HG02588 (cell line): Measurements from ENCODE around the gene TNRC18.
"Not testable (repeated sequence)": the region's sequence is repeated elsewhere in the genome, so short reads cannot be mapped to it uniquely, and the experiment has no call there.

Source experiments
- ATAC-seq: cut with Tn5 transposase; IDR thresholded peaks from one replicate; pipeline ENCODE4 v1.9.1; 2021; ENCODE audit warnings: mild to moderate bottlenecking, moderate library complexity; ENCODE audit not compliant: unreplicated experiment

TNRC18 gene, protein sequence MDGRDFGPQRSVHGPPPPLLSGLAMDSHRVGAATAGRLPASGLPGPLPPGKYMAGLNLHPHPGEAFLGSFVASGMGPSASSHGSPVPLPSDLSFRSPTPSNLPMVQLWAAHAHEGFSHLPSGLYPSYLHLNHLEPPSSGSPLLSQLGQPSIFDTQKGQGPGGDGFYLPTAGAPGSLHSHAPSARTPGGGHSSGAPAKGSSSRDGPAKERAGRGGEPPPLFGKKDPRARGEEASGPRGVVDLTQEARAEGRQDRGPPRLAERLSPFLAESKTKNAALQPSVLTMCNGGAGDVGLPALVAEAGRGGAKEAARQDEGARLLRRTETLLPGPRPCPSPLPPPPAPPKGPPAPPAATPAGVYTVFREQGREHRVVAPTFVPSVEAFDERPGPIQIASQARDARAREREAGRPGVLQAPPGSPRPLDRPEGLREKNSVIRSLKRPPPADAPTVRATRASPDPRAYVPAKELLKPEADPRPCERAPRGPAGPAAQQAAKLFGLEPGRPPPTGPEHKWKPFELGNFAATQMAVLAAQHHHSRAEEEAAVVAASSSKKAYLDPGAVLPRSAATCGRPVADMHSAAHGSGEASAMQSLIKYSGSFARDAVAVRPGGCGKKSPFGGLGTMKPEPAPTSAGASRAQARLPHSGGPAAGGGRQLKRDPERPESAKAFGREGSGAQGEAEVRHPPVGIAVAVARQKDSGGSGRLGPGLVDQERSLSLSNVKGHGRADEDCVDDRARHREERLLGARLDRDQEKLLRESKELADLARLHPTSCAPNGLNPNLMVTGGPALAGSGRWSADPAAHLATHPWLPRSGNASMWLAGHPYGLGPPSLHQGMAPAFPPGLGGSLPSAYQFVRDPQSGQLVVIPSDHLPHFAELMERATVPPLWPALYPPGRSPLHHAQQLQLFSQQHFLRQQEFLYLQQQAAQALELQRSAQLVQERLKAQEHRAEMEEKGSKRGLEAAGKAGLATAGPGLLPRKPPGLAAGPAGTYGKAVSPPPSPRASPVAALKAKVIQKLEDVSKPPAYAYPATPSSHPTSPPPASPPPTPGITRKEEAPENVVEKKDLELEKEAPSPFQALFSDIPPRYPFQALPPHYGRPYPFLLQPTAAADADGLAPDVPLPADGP (N-terminal part only)

DNA sequence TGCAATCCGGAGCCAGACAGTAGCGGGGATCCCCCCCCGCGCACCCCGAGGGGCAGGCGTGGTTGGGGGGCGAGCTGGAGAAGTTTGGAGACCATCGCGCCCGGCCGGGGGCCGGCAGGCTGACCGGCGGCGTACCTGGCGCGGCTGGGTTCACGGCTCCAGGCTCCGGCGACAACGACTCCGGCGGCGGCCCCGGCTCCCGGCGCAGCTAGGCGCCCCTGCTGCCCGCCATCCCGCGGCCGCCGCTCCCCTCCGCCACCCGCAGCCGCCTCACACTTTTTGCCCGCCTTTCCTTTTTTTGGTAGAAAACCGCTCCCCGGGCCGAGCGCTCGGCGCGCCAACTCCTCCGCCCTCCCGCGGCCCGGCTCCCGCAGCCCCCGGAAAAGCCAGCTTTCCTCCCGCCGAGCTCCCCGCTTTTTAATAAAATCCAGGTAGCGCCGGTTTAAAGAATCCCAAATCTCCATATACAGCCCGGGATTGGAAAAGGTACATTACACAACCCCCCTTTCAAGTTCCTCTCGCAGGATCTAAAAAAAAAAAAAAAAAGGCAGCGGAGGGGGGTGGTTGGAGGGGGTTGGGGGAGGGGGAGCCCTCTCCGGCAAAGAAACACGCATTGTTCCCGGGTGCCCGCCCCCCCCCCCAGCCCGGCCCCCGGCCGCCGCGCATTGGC, at the start of gene TNRC18:
Gene TNRC18 (minus strand): TSS at position 529 of the 670 bp plus-strand sequence. CDS start 2,588 bp downstream, outside the sequence.
- no peak for ATAC-seq

DNA sequence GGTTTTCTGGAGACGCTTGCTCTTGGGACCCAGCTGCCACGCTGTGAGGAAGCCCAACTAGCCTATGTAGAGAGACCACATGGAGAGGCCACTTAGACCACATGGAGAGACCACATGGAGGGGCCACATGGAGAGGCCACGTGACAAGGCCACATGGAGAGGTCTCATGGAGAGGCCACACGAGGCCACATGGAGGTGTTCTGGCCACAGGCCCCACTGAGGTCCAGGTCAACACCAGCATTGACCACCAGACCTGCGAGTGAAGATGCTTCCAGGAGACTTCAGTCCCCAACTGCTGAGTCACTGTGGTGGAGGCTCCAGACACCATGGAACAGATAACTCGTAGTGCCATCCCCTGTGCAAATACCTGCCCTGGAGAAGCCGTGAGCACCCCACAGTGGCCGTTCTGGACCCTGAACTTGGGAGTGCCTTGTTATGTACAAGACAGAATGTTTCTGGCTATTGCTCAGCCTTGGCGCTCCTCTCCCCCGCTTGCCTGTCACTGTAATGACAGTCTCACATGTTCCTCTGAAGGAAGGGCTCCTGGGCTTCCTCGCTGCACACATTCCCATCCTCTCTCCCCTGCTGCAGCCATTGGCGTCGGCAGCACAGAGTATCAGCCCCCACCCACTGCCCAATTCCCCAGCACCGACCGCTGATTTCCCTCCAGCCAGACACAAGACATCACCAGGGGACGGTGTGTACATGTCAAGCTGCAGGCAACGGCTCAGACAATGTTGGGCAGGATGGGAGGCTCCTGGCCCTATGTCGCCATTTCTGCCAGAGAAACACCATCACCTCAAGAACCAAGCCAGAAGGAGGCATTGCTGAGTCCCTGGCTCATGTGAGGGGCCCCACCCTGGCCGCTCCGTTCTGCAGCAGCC, 49.0 kb upstream of the TNRC18 start:
- ATAC-seq = no peak

DNA sequence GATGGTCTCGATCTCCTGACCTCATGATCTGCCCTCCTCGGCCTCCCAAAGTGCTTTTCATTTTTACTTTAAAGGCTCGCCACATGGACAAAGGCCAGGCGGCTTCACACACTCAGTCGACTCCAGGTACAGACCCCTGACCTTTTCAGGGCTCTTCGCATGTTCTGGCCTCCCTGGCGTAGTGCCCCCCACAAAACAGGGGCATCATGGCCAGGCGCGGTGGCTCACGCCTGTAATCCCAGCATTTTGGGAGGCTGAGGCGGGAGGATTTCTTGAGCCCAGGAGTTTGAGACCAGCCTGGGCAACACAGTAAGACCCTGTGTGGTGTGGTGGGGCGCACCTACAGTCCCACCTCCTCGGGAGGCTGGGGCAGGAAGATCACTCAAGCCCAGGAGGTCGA, 48.0 kb upstream of the TNRC18 start:
- ATAC-seq = not testable (repeated sequence)

DNA sequence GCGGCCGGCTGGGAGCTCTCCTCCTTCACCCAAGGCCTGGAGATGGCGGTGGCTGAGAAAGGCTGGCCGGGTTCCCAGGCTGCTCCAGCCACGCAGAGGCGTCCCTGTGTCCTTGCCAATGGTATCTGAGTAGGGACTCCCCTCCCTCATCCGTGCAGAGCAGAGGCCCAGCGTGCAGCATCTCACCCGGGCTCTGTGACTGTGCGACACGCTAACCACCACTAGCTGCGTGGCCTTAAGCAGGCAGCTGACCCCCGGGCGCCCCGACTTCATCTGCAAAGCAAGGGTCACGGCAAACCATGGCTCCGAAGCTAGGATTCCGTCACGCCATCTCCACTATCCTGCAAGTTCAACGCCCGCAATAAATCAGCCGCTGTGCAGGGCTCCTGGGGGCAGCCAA, 47.2 kb upstream of the TNRC18 start:
- no peak for ATAC-seq

DNA sequence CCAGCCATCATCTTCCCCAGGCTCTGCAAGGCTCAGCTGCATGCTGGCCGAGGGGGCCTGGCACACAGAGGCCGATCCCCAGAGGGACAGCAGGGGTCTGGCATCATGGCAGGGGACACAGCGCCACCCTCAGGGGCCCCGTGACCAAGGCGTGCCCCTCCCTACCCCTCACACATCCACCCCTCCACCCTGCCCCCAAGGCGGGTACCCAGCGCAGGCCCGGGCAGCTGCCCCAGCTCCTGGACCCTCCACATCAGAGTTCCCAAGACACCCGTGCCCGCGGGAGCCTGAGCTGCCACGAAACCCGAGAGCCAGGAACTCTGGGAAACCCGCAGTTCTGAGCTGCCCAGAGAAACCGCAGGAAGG, 46.5 kb upstream of the TNRC18 start:
- no peak for ATAC-seq

DNA sequence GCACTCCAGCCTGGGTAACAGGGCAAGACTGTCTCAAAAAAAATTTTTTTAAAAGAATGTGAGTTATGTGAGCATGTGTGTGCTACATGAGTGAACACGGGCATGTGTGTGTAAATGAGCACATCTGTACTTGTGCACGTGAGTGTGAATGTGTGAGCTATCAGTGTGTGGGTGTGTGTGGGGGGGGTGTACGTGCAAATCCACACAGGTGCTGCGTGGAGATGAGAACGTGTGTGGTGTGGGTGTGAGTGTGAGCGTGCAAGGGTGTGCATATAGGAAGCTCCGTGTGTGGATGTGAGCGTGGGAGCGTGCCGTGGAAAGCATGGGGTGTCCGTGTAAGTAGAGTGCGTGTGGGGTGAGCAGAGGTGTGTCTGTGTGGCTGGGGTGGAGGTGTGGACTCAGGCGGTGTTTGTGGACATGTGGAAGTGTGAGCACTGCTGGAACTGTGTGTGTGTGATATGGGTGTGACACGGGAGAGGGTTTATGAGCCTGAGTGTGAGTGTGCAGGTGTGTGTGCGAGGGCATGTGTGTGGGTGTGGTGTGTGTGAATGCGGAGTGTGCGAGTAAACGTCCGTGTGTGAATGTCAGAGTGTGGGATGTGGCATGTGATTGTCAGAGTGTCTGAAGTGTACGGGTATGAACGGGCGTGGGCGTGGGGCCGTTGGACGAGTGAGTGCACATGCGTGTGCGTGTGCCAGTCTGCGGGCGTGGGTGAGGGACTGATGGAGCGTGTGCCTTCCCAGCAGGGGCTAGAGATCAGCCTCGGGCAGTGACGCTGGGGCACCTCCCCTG, 45.9 kb upstream of the TNRC18 start:
- no peak for ATAC-seq

DNA sequence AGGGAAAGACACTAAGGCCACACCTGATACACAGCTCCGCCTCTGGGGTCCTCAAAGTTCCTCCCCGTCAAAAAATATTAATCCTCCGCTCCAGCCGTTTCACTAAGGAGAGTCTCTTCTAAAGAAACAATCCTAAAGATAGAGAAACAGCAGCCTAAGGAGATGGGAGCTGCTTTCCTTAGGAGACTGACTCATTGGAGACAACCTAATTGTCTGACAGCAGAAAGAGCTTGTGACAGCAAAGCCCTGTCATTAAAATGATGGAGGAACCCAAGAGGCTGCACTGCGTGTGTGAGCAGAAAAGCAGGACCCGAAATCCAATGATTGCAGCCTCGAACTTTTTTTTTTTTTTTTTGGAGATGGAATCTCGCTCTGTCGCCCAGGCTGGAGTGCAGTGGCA, 44.0 kb upstream of the TNRC18 start:
- no peak for ATAC-seq

DNA sequence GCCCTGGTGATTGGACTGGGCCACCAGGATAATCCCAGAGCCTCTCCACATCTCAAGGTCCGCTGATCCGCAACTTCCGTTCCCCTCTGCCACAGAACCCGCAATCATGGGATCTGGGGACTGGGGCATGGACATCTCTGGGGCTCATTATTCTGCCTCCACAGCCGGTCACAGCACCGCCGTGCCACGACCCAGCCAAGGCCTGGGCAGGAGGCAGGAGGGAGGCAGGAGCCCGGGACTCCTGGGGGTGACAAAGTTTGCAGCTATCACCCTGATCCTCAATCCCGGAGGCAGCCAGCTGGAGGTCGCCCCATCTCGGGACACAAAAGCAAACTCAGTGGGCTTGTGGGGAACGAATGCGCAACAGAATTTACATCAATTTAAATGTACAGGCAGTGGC, 42.9 kb upstream of the TNRC18 start:
- ATAC-seq = no peak

DNA sequence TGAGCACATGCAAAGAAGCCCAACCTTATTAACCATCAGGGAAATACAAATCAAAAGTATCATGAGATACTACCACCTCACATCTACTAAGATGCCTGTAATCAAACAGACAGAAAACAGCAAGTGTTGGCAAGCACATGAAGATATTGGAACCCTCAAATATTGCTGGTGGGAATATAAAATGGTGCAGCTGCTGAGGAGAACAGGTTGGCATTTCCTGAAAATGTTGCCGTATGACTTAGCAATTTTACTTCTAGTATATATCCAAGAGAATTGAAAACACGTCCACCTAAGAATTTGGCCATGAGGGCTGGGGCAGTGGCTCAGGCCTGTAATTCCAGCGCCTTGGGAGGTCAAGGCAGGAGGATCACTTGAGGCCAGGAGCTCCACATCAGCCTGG, 39.4 kb upstream of the TNRC18 start:
- ATAC-seq = no peak

DNA sequence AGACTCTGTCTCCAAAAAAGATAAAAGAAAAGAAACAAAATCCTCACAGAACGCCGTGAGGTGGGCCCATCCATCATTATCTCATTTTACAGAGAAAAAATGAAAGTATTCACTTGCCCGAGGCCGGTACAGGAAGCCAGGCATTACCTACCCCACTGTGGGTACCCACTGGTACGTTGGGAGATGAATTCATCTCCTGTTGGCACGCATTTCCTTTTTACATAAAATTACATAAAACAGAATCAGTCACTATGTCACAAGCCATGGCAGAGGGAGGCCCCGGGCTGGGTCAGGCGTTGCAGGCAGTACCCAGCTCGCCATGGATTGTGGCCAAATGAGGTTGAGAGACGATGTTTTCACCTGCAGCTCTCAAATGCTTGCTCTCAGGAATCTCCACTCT, 38.6 kb upstream of the TNRC18 start:
- ATAC-seq = no peak

DNA sequence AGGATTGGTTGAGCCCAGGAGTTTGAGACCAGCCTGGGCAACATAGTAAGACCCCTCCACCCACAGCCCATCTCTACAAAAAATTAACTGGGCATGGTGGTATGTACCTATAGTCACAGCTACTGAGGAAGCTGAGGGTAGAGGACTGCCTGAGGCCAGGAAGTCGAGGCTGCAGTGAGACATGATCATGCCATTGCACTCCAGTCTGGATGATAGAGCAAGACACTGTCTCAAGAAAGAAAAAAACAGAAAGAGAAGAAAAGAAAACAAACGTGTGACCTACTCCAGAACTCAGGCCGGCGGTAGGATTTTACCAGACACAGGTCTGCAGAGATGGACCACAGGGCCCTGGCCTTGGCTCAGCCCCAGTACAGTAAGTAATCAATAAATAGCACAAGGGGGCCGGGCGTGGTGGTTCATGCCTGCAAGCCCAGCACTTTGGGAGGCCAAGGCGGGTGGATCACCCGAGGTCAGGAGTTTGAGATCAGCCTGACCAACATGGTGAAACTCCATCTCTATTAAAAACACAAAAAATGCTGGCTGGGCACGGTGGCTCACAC, 35.4 kb upstream of the TNRC18 start:
- no peak for ATAC-seq

DNA sequence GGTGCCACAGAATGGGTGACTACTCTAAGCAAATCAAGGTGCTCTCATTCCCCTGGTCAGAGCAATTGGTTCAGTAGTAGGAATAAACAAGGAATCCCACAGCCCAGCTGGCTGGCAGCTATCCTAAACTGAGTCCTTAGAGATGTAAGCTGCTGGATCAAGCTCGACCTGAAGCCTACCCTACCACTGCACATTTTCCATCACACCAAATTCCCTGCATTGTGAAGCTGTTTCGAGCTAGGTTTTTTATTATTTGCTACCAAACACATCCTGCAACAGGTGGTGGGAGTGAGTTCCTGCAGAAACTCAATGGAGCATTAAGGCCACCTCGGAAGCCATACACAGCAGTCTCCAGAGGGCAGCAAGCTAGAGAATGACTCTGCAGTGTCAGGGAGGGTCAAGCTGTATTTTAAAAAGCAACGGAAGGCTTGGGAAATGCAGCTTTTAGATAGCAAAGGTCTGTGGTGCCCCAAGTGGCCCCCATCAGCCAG, 33.7 kb upstream of the TNRC18 start:
- no peak for ATAC-seq

DNA sequence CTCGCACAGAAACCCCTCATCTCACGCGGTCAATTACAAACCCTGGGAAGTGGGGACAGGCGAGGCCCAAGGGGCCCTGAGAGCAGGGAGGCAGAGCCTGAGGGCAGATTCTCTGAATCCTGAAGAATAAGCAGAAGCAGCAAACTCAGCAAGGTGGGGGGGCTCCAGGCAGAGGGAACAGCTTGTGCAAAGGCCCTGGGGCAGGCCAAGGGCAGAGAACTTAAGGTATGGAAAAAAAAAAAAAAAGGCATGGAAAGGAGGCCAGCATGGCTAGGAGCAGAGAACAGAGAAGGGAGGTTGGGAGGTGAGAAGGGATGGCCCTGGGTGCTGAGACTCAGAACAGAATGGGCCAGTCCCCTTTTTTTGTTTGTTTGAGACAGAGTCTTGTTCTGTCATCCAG, 32.8 kb upstream of the TNRC18 start:
- ATAC-seq = no peak

DNA sequence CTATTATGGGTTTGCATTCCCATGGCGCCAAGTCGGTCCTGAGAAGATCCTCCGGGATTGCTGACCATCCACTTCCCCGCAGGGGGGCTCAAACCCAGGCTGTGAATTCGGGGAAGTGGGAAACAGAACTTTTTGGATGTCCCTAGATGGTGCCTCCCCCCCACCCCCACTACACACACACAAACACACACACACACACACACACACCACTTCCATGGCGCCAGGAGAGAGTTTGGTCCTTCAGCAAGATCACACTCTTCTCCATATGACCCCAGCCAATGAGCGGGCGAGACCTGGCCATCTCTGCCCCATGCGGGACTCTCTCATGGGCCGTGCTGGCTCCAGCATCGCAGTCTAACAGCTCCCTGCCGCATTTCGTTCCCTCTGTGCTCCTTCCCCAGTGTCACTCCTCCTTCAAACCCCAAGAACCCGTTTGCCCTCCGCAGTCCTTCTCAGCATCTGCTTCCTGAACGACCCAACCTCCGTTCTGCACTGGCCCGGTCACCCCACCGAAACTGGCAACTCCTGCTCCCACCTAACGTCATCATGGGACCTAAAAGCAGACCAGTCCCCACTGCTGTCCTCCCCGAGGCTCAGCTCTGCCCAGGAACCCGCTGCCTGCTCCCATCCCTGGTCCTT, 32.1 kb upstream of the TNRC18 start:
- no peak for ATAC-seq

DNA sequence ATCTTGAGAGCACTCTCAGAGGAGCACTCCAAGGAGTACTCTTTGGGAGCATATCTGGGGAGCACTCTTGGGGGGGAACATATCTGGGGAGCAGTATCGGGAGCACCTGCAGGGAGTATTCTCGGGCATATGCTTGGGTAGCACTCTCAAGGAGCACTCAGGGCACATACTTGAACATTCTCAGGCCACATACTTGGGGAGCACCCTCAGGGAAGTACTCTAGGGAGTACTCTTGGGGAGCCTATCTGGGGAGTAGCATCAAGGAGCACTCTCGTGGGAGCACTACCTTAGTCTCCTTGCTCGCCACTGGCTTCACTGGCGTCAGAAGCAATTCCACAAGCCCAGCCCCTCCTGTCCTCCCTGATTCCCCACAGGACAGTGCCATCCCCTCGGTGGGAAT, 31.5 kb upstream of the TNRC18 start:
- no peak for ATAC-seq

DNA sequence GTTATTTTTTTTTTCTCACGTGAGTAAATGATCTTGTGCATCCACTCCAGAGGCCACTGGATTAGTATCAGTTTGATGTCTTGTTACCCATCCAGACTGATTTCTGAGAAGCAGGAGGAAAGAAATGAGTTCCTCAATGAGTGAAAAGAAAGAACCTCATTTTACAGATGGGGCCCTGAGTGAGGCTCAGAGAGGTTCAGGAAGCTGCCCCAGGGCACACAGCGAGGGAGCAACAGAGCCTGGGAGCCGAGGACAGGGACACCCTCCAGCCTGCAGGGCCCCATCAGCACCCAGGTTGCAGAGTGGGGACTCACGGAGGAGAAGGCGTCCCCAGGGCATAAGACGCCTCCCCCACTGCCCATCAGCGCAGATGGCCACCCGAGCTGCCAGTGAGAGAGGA, 30.9 kb upstream of the TNRC18 start:
- ATAC-seq = no peak

DNA sequence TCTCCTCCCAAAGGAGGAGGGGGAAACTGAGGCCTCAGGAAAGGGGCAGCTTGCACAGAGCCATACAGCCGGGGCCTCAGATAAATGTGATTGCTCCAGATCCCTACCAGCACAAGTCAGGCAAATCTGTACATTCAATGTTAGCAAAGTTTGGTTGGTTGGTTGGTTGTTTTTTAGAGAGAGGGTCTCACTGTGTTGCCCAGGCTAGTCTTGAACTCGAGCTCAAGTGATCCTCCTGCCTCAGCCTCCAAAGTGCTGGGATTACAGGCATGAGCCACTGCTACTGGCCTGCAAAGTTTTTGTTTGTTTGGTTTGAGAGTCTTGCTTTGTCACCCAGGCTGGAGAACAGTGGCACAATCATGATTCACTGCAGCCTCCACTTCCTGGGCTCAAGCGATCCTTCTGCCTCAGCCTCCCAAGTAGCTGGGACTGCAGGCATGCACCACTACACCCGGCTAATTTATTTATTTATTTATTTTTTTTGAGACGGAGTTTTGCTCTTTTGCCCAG, 30.0 kb upstream of the TNRC18 start:
- no peak for ATAC-seq

DNA sequence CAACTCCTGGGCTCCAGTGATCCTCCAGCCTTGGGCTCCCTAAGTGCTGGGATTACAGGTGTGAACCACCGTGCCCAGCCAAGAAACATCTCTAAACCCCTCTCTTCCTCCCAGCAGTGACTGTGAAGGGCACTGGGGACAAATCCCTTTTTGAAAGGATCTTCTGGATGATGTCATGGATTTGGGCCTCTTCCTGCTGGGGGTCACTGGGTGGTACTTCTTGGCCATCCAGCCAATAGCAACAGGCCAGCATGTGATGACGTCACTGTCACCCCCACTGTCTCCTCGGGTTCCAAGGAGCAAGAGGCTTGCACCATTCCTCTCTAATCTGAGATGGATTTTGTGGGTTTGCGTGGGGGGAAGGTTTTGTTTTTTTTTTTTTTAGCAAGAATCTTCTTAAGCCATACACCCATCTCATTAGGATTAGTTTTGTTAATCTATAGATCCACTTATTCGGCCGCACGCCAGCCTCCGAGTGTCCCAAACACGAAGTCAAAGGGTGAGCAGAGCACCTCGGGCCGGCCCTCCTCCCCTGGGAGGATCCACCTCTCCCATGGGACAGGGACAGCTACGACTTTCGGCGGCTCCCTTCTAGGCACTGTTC, 29.4 kb upstream of the TNRC18 start:
- no peak for ATAC-seq
